A172 (cell line): ENCODE measurements around the gene PPP3CA. TPM values are rescaled to one million over a fixed set of nuclear protein-coding genes. Genes with fewer than 3 reads are reported as not detected.

Source experiments
- DNase-seq: peaks from one replicate; pipeline ENCODE4 v3.0.0-alpha.2; 2015; ENCODE audit warnings: low spot score
- total RNA-seq: library from RNA; depleted of rRNA; stranded (reverse); fragments of >200 nt; shearing (Covaris generic); gene quantifications from 2 replicates; pipeline ENCODE4 v1.2.3, GENCODE V29; 2014

The PPP3CA gene
- total RNA-seq, 1 experiment from 2014 or later, result 40.6 TPM

- no peak for DNase-seq
Observed at GRCh38 chr4:101050837-101051205, 296.5 kb downstream of the PPP3CA start.

- no peak for DNase-seq
Observed at GRCh38 chr4:101050088-101050836, 297.1 kb downstream of the PPP3CA start.

GRCh38 chr4:101049549-101050001 lies 297.8 kb downstream of the PPP3CA start:
- DNase-seq, result no peak

GRCh38 chr4:101044766-101045165 lies 302.6 kb downstream of the PPP3CA start:
- no peak for DNase-seq

GRCh38 chr4:101042847-101043246 lies 304.5 kb downstream of the PPP3CA start:
- no peak for DNase-seq

GRCh38 chr4:101040776-101041175 lies 306.6 kb downstream of the PPP3CA start:
- DNase-seq, result no peak

- no peak for DNase-seq
Observed at GRCh38 chr4:101039367-101039766, 308.0 kb downstream of the PPP3CA start.

- no peak for DNase-seq
Observed at GRCh38 chr4:101037938-101038413, 309.4 kb downstream of the PPP3CA start.

- peak; percentile 13 for DNase-seq
Observed at GRCh38 chr4:101037249-101037648, 310.1 kb downstream of the PPP3CA start.

- no peak for DNase-seq
Observed at GRCh38 chr4:101035487-101035886, 311.8 kb downstream of the PPP3CA start.

GRCh38 chr4:101033986-101034385 lies 313.3 kb downstream of the PPP3CA start:
- no peak for DNase-seq

GRCh38 chr4:101032541-101032940 lies 314.8 kb downstream of the PPP3CA start:
- DNase-seq, result no peak

GRCh38 chr4:101031971-101032370 lies 315.4 kb downstream of the PPP3CA start:
- DNase-seq, result no peak

GRCh38 chr4:101028886-101029285 lies 318.4 kb downstream of the PPP3CA start:
- no peak for DNase-seq

- no peak for DNase-seq
Observed at GRCh38 chr4:101027721-101028120, 319.6 kb downstream of the PPP3CA start.

- no peak for DNase-seq
Observed at GRCh38 chr4:101025755-101026154, 321.6 kb downstream of the PPP3CA start.

- DNase-seq, result no peak
Observed at GRCh38 chr4:101022151-101023024, 324.9 kb downstream of the PPP3CA start.

- peak; percentile 62 for DNase-seq
Observed at GRCh38 chr4:101020956-101021355, 326.4 kb downstream of the PPP3CA start.

GRCh38 chr4:101019941-101020401 lies 327.4 kb downstream of the PPP3CA start:
- DNase-seq, result peak; percentile 29

GRCh38 chr4:101019313-101019712 lies 328.0 kb downstream of the PPP3CA start:
- no peak for DNase-seq

GRCh38 chr4:101018836-101019235 lies 328.5 kb downstream of the PPP3CA start:
- no peak for DNase-seq

GRCh38 chr4:101014417-101014816 lies 332.9 kb downstream of the PPP3CA start:
- DNase-seq, result no peak

- no peak for DNase-seq
Observed at GRCh38 chr4:101010987-101011386, 336.3 kb downstream of the PPP3CA start.
